HL-60 (cell line): ENCODE results near the gene RFXAP.

Source experiments
- CTCF ChIP-seq: IDR thresholded peaks from one replicate; pipeline ENCODE4 v1.5.1; 2011; ENCODE audit warnings: low read length, control low read depth, inconsistent platforms; ENCODE audit not compliant: insufficient read depth
- GABPA ChIP-seq: IDR thresholded peaks from 2 replicates; pipeline ENCODE4 v1.6.1; 2012; ENCODE audit warnings: low read depth
- POLR2AphosphoS5 ChIP-seq: IDR thresholded peaks from 2 replicates; pipeline ENCODE4 v1.6.1; 2012; ENCODE audit warnings: low read depth

- TF ChIP-seq CTCF (peak; percentile 29), GABPA (no peak), POLR2AphosphoS5 (no peak)
Measured at GRCh38 chr13:36858290-36858689, 39.3 kb downstream of the RFXAP start.
